OCI-LY3 (cell line): ENCODE results near the gene BCAR1.
"Not testable (repeated sequence)": the region's sequence is repeated elsewhere in the genome, so short reads cannot be mapped to it uniquely, and the experiment has no call there.

ENCODE experiments used
- H2AFZ ChIP-seq: fragments of 200-600, 300-600 bp; shearing (Covaris generic); 2 replicates; pipeline ENCODE4 v1.6.0; 2014; ENCODE audit warnings: antibody characterized with exemption, low read depth, low read length
- H3K27ac ChIP-seq: fragments of 200-600, 300-600 bp; sonication (generic); 2 replicates; pipeline ENCODE4 v1.5.1; 2014; ENCODE audit warnings: mild to moderate bottlenecking, low read length, moderate library complexity, mixed read lengths
- H3K27me3 ChIP-seq: fragments of 200-600, 300-600 bp; sonication (generic); 2 replicates; pipeline ENCODE4 v1.6.1; 2014; ENCODE audit warnings: low read depth, low read length, mixed read lengths
- H3K36me3 ChIP-seq: fragments of 200-600, 300-600 bp; sonication (generic); replicated peaks from 2 replicates; pipeline ENCODE3; 2014; ENCODE audit warnings: low read depth, low read length, mixed read lengths
- H3K4me1 ChIP-seq: fragments of 300-600, 200-600 bp; sonication (generic); 2 replicates; pipeline ENCODE4 v1.6.1; 2014; ENCODE audit warnings: low read length, mixed read lengths
- H3K4me2 ChIP-seq: fragments of 200-600, 300-600 bp; sonication (generic); 2 replicates; pipeline ENCODE4 v1.6.1; 2014; ENCODE audit warnings: low read length, mixed read lengths
- H3K4me3 ChIP-seq: fragments of 300-600, 200-600 bp; sonication (generic); 2 replicates; pipeline ENCODE4 v1.5.1; 2014; ENCODE audit warnings: antibody characterized with exemption, mild to moderate bottlenecking, low read length, moderate library complexity
- H3K79me2 ChIP-seq: fragments of 300-600, 200-600 bp; shearing (Covaris generic); 2 replicates; pipeline ENCODE4 v1.6.1; 2014; ENCODE audit warnings: mild to moderate bottlenecking, low read length, mixed read lengths
- H3K9ac ChIP-seq: fragments of 300-600, 200-600 bp; shearing (Covaris generic); 2 replicates; pipeline ENCODE4 v1.6.0; 2014; ENCODE audit warnings: mild to moderate bottlenecking, low read length, moderate library complexity
- H3K9me3 ChIP-seq: fragments of 200-600, 300-600 bp; shearing (Covaris generic); 2 replicates; pipeline ENCODE4 v1.6.1; 2014; ENCODE audit warnings: low read length, mixed read lengths; ENCODE audit not compliant: insufficient read depth
- H4K20me1 ChIP-seq: fragments of 200-600, 300-600 bp; sonication (generic); 2 replicates; pipeline ENCODE4 v1.6.1; 2016; ENCODE audit warnings: low read length, mixed read lengths; ENCODE audit not compliant: insufficient read depth
- EZH2phosphoT487 ChIP-seq: fragments of 200-600 bp; shearing (Covaris generic); IDR thresholded peaks from 2 replicates; pipeline ENCODE4 v1.6.1; 2018; ENCODE audit warnings: antibody characterized with exemption, mixed run types, low read depth
- TF ChIP-seq, protein P1 (sequence below): fragments of 200-600, 300-600 bp; sonication (generic); IDR thresholded peaks from 2 replicates; pipeline ENCODE4 v1.5.1; 2014; ENCODE audit warnings: antibody characterized with exemption, low read length, low read depth

Gene BCAR1

DNA sequence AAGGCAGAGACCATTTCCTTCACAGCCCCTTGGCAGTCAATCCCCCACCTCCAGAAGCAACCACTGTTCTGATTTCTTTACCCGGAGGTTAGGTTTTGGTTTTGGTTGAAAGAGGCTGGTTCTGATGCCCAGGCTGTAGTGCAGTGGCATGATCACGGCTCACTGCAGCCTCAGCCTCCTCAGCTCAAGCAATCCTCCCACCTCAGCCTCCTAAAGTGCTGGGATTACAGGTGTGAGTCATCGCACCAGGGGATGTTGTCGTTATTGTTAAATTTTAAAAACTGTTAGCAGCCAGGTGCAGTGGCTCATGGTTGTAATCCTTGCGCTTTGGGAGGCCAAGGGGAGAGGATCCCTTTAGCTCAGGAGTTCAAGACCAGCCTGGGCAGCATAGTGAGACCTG, 41.5 kb downstream of the BCAR1 start:
- Histone ChIP-seq H3K4me2 (no peak overlapping the region), H3K9ac (no peak overlapping the region), H4K20me1 (no peaks in the 10 kb centered on the region), H3K27ac (no peak overlapping the region), H3K27me3 (peaks cover 10% of the 10 kb centered on the region; the same call in 1 of the 2 replicates), H3K4me1 (peaks cover 23% of the 10 kb centered on the region), H3K79me2 (no peaks in the 10 kb centered on the region), H3K9me3 (no peaks in the 10 kb centered on the region), H2AFZ (no peak overlapping the region), H3K4me3 (no peak overlapping the region), H3K36me3 (no peaks in the 10 kb centered on the region)
- TF ChIP-seq, protein P1, sequence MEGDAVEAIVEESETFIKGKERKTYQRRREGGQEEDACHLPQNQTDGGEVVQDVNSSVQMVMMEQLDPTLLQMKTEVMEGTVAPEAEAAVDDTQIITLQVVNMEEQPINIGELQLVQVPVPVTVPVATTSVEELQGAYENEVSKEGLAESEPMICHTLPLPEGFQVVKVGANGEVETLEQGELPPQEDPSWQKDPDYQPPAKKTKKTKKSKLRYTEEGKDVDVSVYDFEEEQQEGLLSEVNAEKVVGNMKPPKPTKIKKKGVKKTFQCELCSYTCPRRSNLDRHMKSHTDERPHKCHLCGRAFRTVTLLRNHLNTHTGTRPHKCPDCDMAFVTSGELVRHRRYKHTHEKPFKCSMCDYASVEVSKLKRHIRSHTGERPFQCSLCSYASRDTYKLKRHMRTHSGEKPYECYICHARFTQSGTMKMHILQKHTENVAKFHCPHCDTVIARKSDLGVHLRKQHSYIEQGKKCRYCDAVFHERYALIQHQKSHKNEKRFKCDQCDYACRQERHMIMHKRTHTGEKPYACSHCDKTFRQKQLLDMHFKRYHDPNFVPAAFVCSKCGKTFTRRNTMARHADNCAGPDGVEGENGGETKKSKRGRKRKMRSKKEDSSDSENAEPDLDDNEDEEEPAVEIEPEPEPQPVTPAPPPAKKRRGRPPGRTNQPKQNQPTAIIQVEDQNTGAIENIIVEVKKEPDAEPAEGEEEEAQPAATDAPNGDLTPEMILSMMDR = no peak
- no peak for TF ChIP-seq EZH2phosphoT487

DNA sequence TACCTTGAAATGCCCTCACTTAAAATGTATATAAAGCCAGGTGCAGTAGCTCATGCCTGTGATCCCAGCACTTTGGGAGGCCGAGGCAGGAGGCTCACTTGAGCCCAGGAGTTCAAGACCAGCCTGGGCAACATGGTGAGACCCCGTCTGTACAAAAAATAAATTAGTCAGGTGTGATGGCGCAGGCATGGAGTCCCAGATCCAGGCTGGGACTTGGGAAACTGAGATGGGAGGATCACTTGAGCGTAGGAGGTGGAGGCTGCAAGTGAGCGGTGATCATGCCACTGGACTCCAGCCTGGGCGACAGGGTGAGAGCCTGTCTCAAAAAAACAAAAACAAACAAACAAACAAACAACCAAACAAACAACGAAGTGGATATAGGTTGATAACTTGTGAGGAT, 41.9 kb downstream of the BCAR1 start:
- not testable (repeated sequence) for H3K4me2 ChIP-seq, H3K4me3 ChIP-seq, H3K9me3 ChIP-seq, H3K9ac ChIP-seq, H3K36me3 ChIP-seq, H2AFZ ChIP-seq, H4K20me1 ChIP-seq, H3K27ac ChIP-seq, H3K79me2 ChIP-seq
- Histone ChIP-seq H3K27me3 (peaks cover 10% of the 10 kb centered on the region; the same call in 1 of the 2 replicates), H3K4me1 (peaks cover 23% of the 10 kb centered on the region)

DNA sequence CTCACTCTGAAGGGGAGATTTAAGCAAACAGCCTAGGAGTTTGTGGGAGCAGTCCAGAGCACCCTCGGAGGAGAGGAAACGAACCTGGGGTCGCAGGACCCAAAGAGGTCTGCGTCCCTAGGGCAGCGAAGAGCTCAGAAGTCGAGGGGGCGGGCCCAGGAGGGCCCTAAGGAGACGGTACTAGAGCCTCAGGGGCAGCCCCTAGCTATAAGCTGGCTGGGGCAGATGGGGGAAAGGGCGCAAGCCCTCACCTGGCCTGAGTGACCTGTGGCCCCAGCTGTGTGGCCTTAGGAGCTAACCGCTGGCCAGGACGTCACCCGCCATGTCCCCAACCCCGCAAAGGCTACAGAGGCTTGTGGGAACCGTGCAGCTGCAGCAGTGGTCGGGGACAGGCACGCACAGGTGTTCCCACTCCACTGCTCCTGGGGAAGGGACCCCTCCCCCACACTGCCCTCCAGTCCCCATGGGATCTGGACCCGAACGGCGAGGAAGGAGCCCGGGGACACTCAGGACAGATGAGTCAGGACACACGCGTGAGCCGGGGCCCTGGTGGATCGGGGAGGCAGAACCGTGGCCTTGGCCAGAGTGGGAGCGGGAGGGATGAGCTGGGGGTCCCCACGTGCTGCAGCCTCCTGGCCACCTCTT, 42.4 kb downstream of the BCAR1 start:
- H3K27ac ChIP-seq = no peak overlapping the region
- no peaks in the 10 kb centered on the region for H4K20me1 ChIP-seq
- no peak overlapping the region for H2AFZ ChIP-seq
- H3K4me1 ChIP-seq = peaks cover 23% of the 10 kb centered on the region
- H3K27me3 ChIP-seq = peaks cover 10% of the 10 kb centered on the region; the same call in 1 of the 2 replicates
- no peak overlapping the region for H3K4me3 ChIP-seq
- H3K4me2 ChIP-seq = no peak overlapping the region
- H3K9ac ChIP-seq = no peak overlapping the region
- no peak for TF ChIP-seq EZH2phosphoT487
- TF ChIP-seq, protein P1 = no peak
- no peaks in the 10 kb centered on the region for H3K79me2 ChIP-seq
- no peaks in the 10 kb centered on the region for H3K9me3 ChIP-seq
- H3K36me3 ChIP-seq = no peaks in the 10 kb centered on the region

DNA sequence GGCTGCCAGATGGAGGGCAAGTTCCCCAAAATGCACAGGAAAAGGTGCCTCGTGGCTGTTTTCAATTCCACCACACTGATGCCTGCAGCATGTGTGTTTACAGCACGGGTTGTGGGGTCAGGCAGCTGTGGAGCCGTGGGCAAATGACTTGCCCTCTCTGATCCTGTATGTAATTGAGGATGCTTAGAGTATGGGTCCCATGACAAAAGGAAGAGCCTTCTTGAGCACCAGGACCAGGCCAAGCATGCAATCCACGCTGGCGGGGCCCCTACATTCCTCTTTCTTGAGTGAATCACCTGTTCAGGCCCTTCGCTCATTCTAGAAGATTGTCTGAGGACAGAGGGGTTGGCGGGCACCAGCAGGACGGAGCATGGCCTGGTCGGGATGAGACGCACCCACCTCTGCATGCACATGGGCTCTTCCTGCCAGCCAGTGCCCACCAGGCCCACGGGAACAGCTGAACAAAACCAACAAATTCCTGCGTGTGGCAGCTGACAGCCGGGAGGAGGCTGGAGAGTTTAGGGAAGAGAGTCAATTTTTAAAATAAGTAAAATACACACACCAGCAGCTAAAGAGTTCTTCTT, 43.1 kb downstream of the BCAR1 start:
- Histone ChIP-seq H3K36me3 (no peaks in the 10 kb centered on the region), H3K27ac (no peak overlapping the region), H3K4me3 (no peak overlapping the region), H3K9me3 (no peaks in the 10 kb centered on the region), H2AFZ (no peak overlapping the region; the same call in 1 of the 2 replicates), H3K4me1 (peaks cover 23% of the 10 kb centered on the region), H3K4me2 (no peak overlapping the region), H3K79me2 (no peaks in the 10 kb centered on the region), H3K27me3 (peaks cover 10% of the 10 kb centered on the region; the same call in 1 of the 2 replicates), H4K20me1 (no peaks in the 10 kb centered on the region), H3K9ac (no peak overlapping the region)
- TF ChIP-seq, protein P1 = no peak
- no peak for TF ChIP-seq EZH2phosphoT487
